Endothelial cell of umbilical vein (primary cell): ENCODE results near the gene HK1. TPM values are rescaled to one million over a fixed set of nuclear protein-coding genes. Genes with fewer than 3 reads are reported as not detected.
"Not testable (repeated sequence)": the region's sequence is repeated elsewhere in the genome, so short reads cannot be mapped to it uniquely, and the experiment has no call there.

Experiments
- BruUV-seq: library from RNA; stranded (reverse); fragments of 400-500 nt; replicated peaks from 2 replicates; lab custom pipeline; 2021; lab: Mats Ljungman, UMichigan
- CTCF ChIA-PET: fragments of 300-600, 350-600 bp; sonication (Branson Sonifier 250); formaldehyde crosslinking; loops from one replicate; lab custom pipeline; 2021; ENCODE audit warnings: antibody characterized with exemption, inconsistent platforms; lab: Charles Lee
- POLR2A ChIA-PET: fragments of 300-600, 350-600 bp; sonication (Branson Sonifier 250); formaldehyde crosslinking; loops from one replicate; lab custom pipeline; 2021; ENCODE audit warnings: antibody characterized with exemption, inconsistent platforms; lab: Charles Lee
- DNase-seq: peaks from one replicate; pipeline ENCODE4 v3.0.0-alpha.2; 2011; ENCODE audit warnings: low read depth, low spot score
- FAIRE-seq: peaks from 2 replicates; lab custom pipeline; 2011; peaks lifted over from hg19 to GRCh38; lab: Jason Lieb, UNC
- H2AFZ ChIP-seq: 2 replicates; pipeline ENCODE4 v1.6.0; 2012; ENCODE audit warnings: low read depth, low read length, control low read depth, inconsistent platforms
- H3K27ac ChIP-seq: 2 replicates; pipeline ENCODE4 v1.5.1; 2011; ENCODE audit warnings: low read depth, mild to moderate bottlenecking, control low read depth, low read length, moderate library complexity; ENCODE audit not compliant: insufficient read depth
- H3K27me3 ChIP-seq, 2 experiments: 2 replicates each; pipeline versions ENCODE4 v1.6.0 to v1.6.1; 2011; ENCODE audit warnings: low read length in 2 of 2, mixed read lengths in 1 of 2; ENCODE audit not compliant: control insufficient read depth in 2 of 2, insufficient read depth in 2 of 2
- H3K36me3 ChIP-seq, 2 experiments: 2 replicates in 1 of 2; 3 replicates in 1 of 2; pipeline ENCODE4 v1.5.1; 2011; ENCODE audit warnings: low read length in 2 of 2, mild to moderate bottlenecking in 1 of 2, moderate library complexity in 1 of 2; ENCODE audit not compliant: control insufficient read depth in 2 of 2, insufficient read depth in 2 of 2; ENCODE audit errors: extremely low read depth in 1 of 2
- H3K4me1 ChIP-seq: 3 replicates; pipeline ENCODE4 v1.5.1; 2011; ENCODE audit warnings: mild to moderate bottlenecking, low read length; ENCODE audit not compliant: control insufficient read depth, insufficient read depth; ENCODE audit errors: extremely low read depth
- H3K4me2 ChIP-seq: 2 replicates; pipeline ENCODE4 v1.6.1; 2011; ENCODE audit warnings: low read length, control low read depth, mixed read lengths; ENCODE audit not compliant: insufficient read depth
- H3K4me3 ChIP-seq, 3 experiments: fragments of 200-600 bp in 1 of 3; sonication (generic), shearing (Covaris generic) in 1 of 3; replicated peaks in 1 of 3; 2 replicates each; pipeline ENCODE4 v1.5.1; 2011 to 2016; ENCODE audit warnings: control low read depth in 3 of 3, low read length in 3 of 3, mild to moderate bottlenecking in 2 of 3, inconsistent platforms in 1 of 3, low read depth in 1 of 3, moderate library complexity in 1 of 3; ENCODE audit not compliant: insufficient read depth in 1 of 3
- H3K79me2 ChIP-seq: 2 replicates; pipeline ENCODE4 v1.6.0; 2012; ENCODE audit warnings: low read length, inconsistent platforms; ENCODE audit not compliant: control insufficient read depth, insufficient read depth
- H3K9ac ChIP-seq: replicated peaks from 2 replicates; pipeline ENCODE3; 2011; ENCODE audit warnings: low read length, control low read depth; ENCODE audit not compliant: insufficient read depth; ENCODE audit errors: extremely low read depth
- H3K9me1 ChIP-seq: replicated peaks from 3 replicates; pipeline ENCODE4 v1.6.0; 2011; ENCODE audit warnings: mild to moderate bottlenecking, low read length; ENCODE audit not compliant: control insufficient read depth, insufficient read depth; ENCODE audit errors: extremely low read depth
- H3K9me3 ChIP-seq: replicated peaks from 2 replicates; pipeline ENCODE4 v1.5.1; 2012; ENCODE audit warnings: low read length, inconsistent platforms; ENCODE audit not compliant: control insufficient read depth, insufficient read depth
- H4K20me1 ChIP-seq: replicated peaks from 2 replicates; pipeline ENCODE3; 2011; ENCODE audit warnings: mild to moderate bottlenecking, low read length; ENCODE audit not compliant: control insufficient read depth, insufficient read depth; ENCODE audit errors: extremely low read depth
- CTCF ChIP-seq, 2 donors: IDR thresholded peaks; 1 replicate in 1 of 2; 2 replicates in 1 of 2; pipeline ENCODE4 v1.5.1; 2011; ENCODE audit warnings: low read length in 2 of 2, mild to moderate bottlenecking in 2 of 2, moderate library complexity in 2 of 2, control low read depth in 1 of 2, inconsistent platforms in 1 of 2, low read depth in 1 of 2; ENCODE audit not compliant: insufficient read depth in 1 of 2; ENCODE audit errors: extremely low read depth in 1 of 2
- EZH2 ChIP-seq: IDR thresholded peaks from 2 replicates; pipeline ENCODE4 v1.6.1; 2012; ENCODE audit warnings: borderline replicate concordance, low read depth, mild to moderate bottlenecking, moderate library complexity, low read length, inconsistent platforms; ENCODE audit not compliant: severe bottlenecking
- FOS ChIP-seq: IDR thresholded peaks from 2 replicates; pipeline ENCODE4 v1.6.1; 2011; ENCODE audit warnings: mild to moderate bottlenecking, low read length, moderate library complexity, borderline replicate concordance; ENCODE audit not compliant: insufficient read depth
- GATA2 ChIP-seq: IDR thresholded peaks from 2 replicates; pipeline ENCODE4 v1.7.0; 2011; ENCODE audit warnings: low read depth, mild to moderate bottlenecking, moderate library complexity, mixed read lengths, low read length; ENCODE audit not compliant: insufficient read length, insufficient read depth
- JUN ChIP-seq: IDR thresholded peaks from 2 replicates; pipeline ENCODE4 v1.6.1; 2011; ENCODE audit warnings: borderline replicate concordance, low read depth; ENCODE audit not compliant: insufficient read length, insufficient read depth
- MYC ChIP-seq: IDR thresholded peaks from one replicate; pipeline ENCODE4 v1.6.1; 2011; ENCODE audit warnings: mild to moderate bottlenecking, low read depth, low read length
- POLR2A ChIP-seq: IDR thresholded peaks from 2 replicates; pipeline ENCODE4 v1.6.1; 2012; ENCODE audit warnings: low read depth, mild to moderate bottlenecking, control low read depth, low read length
- POLR2AphosphoS5 ChIP-seq: IDR thresholded peaks from 2 replicates; pipeline ENCODE4 v1.6.1; 2012; ENCODE audit warnings: low read depth, mild to moderate bottlenecking, control low read depth, low read length, moderate library complexity; ENCODE audit not compliant: insufficient read depth
- dilution Hi-C: fragments of 300-500 bp; cut with MboI; formaldehyde crosslinking; loops from one replicate; pipeline ENCODE4 v1.15.0; 2019; ENCODE audit warnings: low sequenced_read_pairs; ENCODE audit not compliant: extremely low pct_ligation_motif_present
- intact Hi-C: fragments of 100-400 bp; cut with micrococcal nuclease; formaldehyde crosslinking; loops from one replicate; pipeline ENCODE4 v1.10.0; 2022
- polyA plus RNA-seq, 4 experiments: library from polyadenylated mRNA; depleted of rRNA in 3 of 4; stranded (reverse) in 3 of 4; unstranded in 1 of 4; fragments of >200 nt; gene quantifications; 2 replicates each; pipeline versions ENCODE4 v1.2.1 to v1.2.3, GENCODE V29; 2011 to 2012; ENCODE audit warnings: missing spikeins in 1 of 4
- total RNA-seq: library from RNA; stranded (reverse); gene quantifications from 2 replicates; pipeline ENCODE4 v1.2.3, GENCODE V29; 2021
- TF ChIP-seq, protein P1 (sequence below): IDR thresholded peaks from 2 replicates; pipeline ENCODE4 v1.6.1; 2011; ENCODE audit not compliant: insufficient read depth, insufficient read length

Gene HK1
- total and polyA plus RNA-seq, 2 donors (not counting 3 experiments of a cell fraction or from before 2014, with no cell fraction given), result 50.8 to 121 TPM

DNA sequence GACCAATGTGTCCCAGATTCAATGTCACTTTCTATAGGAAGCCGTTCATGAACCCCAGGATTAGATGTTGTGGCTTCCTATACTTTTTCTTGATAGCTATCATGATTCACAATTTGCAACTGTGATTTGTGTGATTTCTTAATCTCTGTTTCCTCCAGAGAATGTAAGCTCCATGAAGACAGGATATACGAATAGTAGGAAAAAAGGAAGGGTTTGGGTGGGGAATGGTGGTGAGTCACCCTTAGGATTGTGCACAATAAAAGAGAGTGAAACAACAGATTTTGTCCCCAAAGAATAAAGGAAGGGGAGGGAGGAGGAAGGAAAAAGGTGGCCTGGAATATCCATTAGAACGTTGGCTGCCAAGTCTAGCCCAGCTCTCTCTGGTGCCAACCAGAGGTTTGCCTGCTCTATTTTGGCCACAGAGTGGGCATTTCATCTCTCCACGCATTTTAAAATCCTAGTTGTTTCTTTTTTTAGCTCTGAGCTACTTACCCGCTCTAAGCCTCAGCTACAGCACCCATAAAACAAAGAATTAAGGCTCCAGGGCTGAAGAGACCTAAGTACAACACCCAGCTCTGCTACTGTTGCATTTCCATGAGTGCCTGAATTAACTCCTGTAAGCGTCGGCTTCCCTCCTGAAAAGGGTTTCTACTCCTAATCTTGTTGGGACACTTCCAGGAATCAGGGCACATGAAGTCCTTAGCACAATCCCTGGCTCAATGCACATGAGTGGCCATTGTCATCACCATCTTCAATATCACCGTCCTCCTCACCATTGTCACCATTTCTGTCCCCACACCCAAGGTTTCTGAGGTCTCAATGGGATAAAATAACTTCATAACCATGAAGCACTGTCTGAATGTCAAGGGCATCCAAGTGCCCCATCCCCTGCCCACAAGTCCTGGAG, 3.5 kb downstream of the HK1 start:
- no peak overlapping the region for H3K4me3 ChIP-seq
- CTCF ChIA-PET, result no interaction called here
- H3K27ac ChIP-seq, result no peak overlapping the region

GRCh38 chr10:69284402-69284801, 6.1 kb downstream of the HK1 start:
- intact Hi-C loops, result not testable (repeated sequence)

More for the DNA sequence above, 3.5 kb downstream of the HK1 start:
- Histone ChIP-seq H3K4me1 (peaks cover 7% of the 10 kb centered on the region), H3K9ac (no peak overlapping the region), H3K79me2 (no peaks in the 10 kb centered on the region), H4K20me1 (no peaks in the 10 kb centered on the region), H3K4me2 (no peak overlapping the region), H2AFZ (no peak overlapping the region), H3K36me3 (no peaks in the 10 kb centered on the region), H3K27me3 (peaks cover 0 to 2% of the 10 kb centered on the region in 2 experiments), H3K9me3 (no peaks in the 10 kb centered on the region), H3K9me1 (no peaks in the 10 kb centered on the region)
- dilution Hi-C loops, result no loop called here
- BruUV-seq, result no TSS peak
- intact Hi-C loops, result no loop called here
- TF ChIP-seq FOS, result no peak
- TF ChIP-seq GATA2, result no peak
- no peak for TF ChIP-seq POLR2AphosphoS5
- TF ChIP-seq, protein P1, sequence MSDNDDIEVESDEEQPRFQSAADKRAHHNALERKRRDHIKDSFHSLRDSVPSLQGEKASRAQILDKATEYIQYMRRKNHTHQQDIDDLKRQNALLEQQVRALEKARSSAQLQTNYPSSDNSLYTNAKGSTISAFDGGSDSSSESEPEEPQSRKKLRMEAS, result no peak
- TF ChIP-seq MYC, result no peak
- TF ChIP-seq CTCF (IDR thresholded peaks at IDR 0.05; ENCODE audit: extremely low read depth in 1 of 2, insufficient read depth in 1 of 2, low read depth in 1 of 2, low read length in 2 of 2), result no peak
- no peak for TF ChIP-seq JUN
- TF ChIP-seq EZH2, result no peak
- TF ChIP-seq POLR2A, result no peak
- FAIRE-seq, result no peak
- no peak for DNase-seq
- POLR2A ChIA-PET, result no interaction called here

More at GRCh38 chr10:69284402-69284801, 6.1 kb downstream of the HK1 start:
- BruUV-seq, H3K4me3 ChIP-seq, FAIRE-seq, H3K27me3 ChIP-seq, H3K9ac ChIP-seq, H3K4me2 ChIP-seq, H2AFZ ChIP-seq, dilution Hi-C loops, H3K4me1 ChIP-seq, H3K9me3 ChIP-seq, H3K9me1 ChIP-seq, H3K27ac ChIP-seq, H4K20me1 ChIP-seq, H3K79me2 ChIP-seq, DNase-seq, POLR2A ChIA-PET, H3K36me3 ChIP-seq: not testable (repeated sequence)
- CTCF ChIA-PET, result interaction anchor here (0.7 to 1.3 kb wide), 2 partner anchors 37 to 43 kb away, joined by 3 to 4 read pairs; no protein-coding TSS in a partner anchor
